ENCODE measurements around the gene ALDH1L1. TPM values are rescaled to one million over a fixed set of nuclear protein-coding genes. Genes with fewer than 3 reads are reported as not detected.

The ALDH1L1 gene
- total RNA-seq, 1 experiment from 2014 or later = 1.2 TPM

DNA sequence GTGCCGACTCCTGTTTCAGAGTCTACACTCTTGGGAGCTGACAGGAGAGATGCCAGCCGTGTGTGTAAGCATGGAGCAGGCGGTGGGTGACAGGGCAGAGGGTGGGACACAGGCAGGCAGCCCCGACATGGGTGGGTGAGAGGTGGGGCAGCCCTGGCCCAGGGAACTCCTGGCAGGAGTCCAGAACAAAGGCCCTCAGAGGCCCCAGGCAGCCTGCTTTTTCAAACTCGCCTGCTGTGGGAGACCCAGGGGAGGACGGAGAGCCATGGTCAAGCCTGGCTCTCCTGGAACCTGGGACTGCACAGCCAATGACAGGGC, 67.2 kb downstream of the ALDH1L1 start:
- no peaks in the 10 kb centered on the region for H3K27me3 Mint-ChIP-seq (ENCODE audit: low read depth)
- H3K4me1 Mint-ChIP-seq = no peaks in the 10 kb centered on the region
- ATAC-seq (no peak), DNase-seq (ENCODE audit: low spot score) (no peak)
- H3K9me3 Mint-ChIP-seq = no peaks in the 10 kb centered on the region
- no peak for TF ChIP-seq SP1 (CRISPR knock-in tag; conservative IDR thresholded peaks at IDR 0.05)
- POLR2A ChIA-PET = no interaction called here
- no peak overlapping the region for H3K27ac Mint-ChIP-seq
- no peaks in the 10 kb centered on the region for H3K36me3 Mint-ChIP-seq
- no peak overlapping the region for H3K4me3 Mint-ChIP-seq
- CTCF ChIA-PET = interaction anchor here (1.0 kb wide), 1 partner anchor 10 kb away, joined by 5 read pairs; no protein-coding TSS in a partner anchor

DNA sequence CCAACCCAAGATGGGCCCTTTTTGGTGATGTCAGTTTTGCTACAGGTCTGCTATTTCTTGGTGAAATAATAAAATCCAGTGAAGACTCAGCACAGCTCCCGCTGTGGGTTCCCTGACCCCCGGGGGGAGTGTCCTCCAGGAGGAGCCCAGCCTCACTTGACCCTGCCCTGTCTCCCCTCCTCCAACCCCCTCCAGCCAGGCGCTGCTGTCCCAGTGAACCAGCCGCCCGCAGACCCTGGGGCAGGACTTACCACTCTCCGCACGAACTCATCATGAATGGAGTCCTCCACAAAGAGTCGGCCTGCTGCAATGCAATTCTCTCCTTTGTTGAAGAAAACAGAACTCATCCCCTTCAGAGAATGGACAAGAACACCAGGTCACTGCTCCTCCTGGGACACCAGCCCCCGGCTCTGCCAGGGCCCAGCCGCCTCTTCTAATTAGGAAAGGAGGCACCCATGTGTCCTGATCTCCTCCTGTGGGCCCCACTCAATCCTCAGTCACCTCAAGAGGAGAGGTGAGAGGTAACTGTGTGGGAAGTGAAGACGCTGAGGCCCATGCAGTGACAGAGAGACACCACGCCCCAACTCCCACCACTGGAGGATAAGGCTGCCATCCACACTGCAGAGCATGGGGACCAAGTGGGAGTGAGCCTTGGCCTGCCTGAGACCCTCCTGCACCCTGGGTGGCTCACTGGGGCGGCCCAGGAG, 67.7 kb downstream of the ALDH1L1 start:
- ChIA-PET POLR2A (no interaction called here), CTCF (interaction anchor here (1.0 kb wide), 1 partner anchor 9 kb away, joined by 5 read pairs; no protein-coding TSS in a partner anchor)
- ATAC-seq (no peak), DNase-seq (ENCODE audit: low spot score) (no peak)
- Mint-ChIP-seq H3K27me3 (ENCODE audit: low read depth) (no peaks in the 10 kb centered on the region), H3K27ac (no peak overlapping the region), H3K4me1 (no peaks in the 10 kb centered on the region), H3K36me3 (no peaks in the 10 kb centered on the region), H3K9me3 (no peaks in the 10 kb centered on the region), H3K4me3 (no peak overlapping the region)
- TF ChIP-seq, protein P1, sequence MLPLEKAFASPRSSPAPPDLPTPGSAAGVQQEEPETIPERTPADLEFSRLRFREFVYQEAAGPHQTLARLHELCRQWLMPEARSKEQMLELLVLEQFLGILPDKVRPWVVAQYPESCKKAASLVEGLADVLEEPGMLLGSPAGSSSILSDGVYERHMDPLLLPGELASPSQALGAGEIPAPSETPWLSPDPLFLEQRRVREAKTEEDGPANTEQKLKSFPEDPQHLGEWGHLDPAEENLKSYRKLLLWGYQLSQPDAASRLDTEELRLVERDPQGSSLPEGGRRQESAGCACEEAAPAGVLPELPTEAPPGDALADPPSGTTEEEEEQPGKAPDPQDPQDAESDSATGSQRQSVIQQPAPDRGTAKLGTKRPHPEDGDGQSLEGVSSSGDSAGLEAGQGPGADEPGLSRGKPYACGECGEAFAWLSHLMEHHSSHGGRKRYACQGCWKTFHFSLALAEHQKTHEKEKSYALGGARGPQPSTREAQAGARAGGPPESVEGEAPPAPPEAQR (CRISPR knock-in tag; IDR thresholded peaks at IDR 0.05) = no peak

DNA sequence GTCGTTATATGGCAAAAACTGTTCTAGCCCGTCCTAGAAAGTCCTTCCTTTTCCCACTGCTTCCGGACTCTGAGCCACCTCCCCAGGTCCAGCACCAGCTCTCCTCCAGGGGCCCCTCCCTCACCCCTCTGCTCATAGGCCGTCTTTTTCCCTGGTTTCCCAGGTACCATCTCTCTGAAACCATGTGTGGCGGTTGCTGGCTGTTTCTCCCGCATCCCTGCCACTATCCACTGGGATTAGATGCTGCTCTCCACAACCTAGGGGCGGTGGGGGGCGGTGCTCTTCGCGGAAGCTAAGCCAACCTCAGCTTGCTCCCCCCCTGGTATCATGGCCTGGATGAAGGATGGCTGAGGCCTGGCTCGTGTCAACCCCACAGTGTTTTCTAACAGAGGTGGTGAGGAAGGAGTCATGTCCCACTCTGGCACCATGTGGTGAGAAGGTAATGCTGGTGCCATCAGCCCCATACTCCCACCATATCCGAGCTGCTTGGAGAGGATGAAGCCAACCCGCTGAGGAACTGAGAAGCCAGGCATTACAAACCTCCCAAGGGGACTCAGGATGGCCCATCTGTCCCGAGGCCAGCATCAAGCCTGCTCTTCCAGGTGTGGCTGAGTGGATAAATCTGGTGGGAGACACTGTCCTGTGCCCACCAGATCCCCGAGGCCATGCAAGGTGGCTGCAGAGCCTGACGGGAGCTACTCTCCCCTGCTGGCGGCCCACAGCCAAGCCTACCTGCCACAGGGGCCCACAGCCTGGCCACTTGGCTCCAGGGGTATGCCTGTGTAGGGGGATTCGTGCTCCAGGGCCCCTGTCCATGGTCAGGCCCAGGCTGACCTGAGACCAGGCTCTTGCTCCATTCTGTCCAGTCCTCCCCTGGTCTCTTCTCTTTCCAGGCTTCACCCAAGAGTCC, 68.6 kb downstream of the ALDH1L1 start:
- ATAC-seq (no peak), DNase-seq (ENCODE audit: low spot score) (no peak)
- POLR2A ChIA-PET = no interaction called here
- CTCF ChIA-PET = interaction anchor here (0.8 to 0.9 kb wide), 2 partner anchors 8 to 140 kb away, joined by 3 to 4 read pairs; no protein-coding TSS in a partner anchor
- Mint-ChIP-seq H3K4me3 (no peak overlapping the region), H3K4me1 (no peaks in the 10 kb centered on the region), H3K27ac (no peak overlapping the region), H3K27me3 (ENCODE audit: low read depth) (no peaks in the 10 kb centered on the region; the same call in 1 of the 2 replicates), H3K36me3 (no peaks in the 10 kb centered on the region), H3K9me3 (no peaks in the 10 kb centered on the region)
- TF ChIP-seq, protein P2, sequence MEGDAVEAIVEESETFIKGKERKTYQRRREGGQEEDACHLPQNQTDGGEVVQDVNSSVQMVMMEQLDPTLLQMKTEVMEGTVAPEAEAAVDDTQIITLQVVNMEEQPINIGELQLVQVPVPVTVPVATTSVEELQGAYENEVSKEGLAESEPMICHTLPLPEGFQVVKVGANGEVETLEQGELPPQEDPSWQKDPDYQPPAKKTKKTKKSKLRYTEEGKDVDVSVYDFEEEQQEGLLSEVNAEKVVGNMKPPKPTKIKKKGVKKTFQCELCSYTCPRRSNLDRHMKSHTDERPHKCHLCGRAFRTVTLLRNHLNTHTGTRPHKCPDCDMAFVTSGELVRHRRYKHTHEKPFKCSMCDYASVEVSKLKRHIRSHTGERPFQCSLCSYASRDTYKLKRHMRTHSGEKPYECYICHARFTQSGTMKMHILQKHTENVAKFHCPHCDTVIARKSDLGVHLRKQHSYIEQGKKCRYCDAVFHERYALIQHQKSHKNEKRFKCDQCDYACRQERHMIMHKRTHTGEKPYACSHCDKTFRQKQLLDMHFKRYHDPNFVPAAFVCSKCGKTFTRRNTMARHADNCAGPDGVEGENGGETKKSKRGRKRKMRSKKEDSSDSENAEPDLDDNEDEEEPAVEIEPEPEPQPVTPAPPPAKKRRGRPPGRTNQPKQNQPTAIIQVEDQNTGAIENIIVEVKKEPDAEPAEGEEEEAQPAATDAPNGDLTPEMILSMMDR (IDR thresholded peaks at IDR 0.05) = no peak
- TF ChIP-seq ZNF416 (CRISPR knock-in tag; IDR thresholded peaks at IDR 0.05) = no peak
- TF ChIP-seq, protein P3, sequence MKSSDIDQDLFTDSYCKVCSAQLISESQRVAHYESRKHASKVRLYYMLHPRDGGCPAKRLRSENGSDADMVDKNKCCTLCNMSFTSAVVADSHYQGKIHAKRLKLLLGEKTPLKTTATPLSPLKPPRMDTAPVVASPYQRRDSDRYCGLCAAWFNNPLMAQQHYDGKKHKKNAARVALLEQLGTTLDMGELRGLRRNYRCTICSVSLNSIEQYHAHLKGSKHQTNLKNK (CRISPR knock-in tag; IDR thresholded peaks at IDR 0.05) = no peak
- no peak for TF ChIP-seq FOXK1 (CRISPR knock-in tag; IDR thresholded peaks at IDR 0.05)
- no peak for TF ChIP-seq ZNF232 (CRISPR knock-in tag; IDR thresholded peaks at IDR 0.05)
- TF ChIP-seq, protein P4, sequence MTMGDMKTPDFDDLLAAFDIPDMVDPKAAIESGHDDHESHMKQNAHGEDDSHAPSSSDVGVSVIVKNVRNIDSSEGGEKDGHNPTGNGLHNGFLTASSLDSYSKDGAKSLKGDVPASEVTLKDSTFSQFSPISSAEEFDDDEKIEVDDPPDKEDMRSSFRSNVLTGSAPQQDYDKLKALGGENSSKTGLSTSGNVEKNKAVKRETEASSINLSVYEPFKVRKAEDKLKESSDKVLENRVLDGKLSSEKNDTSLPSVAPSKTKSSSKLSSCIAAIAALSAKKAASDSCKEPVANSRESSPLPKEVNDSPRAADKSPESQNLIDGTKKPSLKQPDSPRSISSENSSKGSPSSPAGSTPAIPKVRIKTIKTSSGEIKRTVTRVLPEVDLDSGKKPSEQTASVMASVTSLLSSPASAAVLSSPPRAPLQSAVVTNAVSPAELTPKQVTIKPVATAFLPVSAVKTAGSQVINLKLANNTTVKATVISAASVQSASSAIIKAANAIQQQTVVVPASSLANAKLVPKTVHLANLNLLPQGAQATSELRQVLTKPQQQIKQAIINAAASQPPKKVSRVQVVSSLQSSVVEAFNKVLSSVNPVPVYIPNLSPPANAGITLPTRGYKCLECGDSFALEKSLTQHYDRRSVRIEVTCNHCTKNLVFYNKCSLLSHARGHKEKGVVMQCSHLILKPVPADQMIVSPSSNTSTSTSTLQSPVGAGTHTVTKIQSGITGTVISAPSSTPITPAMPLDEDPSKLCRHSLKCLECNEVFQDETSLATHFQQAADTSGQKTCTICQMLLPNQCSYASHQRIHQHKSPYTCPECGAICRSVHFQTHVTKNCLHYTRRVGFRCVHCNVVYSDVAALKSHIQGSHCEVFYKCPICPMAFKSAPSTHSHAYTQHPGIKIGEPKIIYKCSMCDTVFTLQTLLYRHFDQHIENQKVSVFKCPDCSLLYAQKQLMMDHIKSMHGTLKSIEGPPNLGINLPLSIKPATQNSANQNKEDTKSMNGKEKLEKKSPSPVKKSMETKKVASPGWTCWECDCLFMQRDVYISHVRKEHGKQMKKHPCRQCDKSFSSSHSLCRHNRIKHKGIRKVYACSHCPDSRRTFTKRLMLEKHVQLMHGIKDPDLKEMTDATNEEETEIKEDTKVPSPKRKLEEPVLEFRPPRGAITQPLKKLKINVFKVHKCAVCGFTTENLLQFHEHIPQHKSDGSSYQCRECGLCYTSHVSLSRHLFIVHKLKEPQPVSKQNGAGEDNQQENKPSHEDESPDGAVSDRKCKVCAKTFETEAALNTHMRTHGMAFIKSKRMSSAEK (CRISPR knock-in tag; IDR thresholded peaks at IDR 0.05; ENCODE audit: borderline replicate concordance) = no peak
- TF ChIP-seq, protein P5, sequence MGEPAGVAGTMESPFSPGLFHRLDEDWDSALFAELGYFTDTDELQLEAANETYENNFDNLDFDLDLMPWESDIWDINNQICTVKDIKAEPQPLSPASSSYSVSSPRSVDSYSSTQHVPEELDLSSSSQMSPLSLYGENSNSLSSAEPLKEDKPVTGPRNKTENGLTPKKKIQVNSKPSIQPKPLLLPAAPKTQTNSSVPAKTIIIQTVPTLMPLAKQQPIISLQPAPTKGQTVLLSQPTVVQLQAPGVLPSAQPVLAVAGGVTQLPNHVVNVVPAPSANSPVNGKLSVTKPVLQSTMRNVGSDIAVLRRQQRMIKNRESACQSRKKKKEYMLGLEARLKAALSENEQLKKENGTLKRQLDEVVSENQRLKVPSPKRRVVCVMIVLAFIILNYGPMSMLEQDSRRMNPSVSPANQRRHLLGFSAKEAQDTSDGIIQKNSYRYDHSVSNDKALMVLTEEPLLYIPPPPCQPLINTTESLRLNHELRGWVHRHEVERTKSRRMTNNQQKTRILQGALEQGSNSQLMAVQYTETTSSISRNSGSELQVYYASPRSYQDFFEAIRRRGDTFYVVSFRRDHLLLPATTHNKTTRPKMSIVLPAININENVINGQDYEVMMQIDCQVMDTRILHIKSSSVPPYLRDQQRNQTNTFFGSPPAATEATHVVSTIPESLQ (CRISPR knock-in tag; IDR thresholded peaks at IDR 0.05) = no peak
- TF ChIP-seq, protein P6, sequence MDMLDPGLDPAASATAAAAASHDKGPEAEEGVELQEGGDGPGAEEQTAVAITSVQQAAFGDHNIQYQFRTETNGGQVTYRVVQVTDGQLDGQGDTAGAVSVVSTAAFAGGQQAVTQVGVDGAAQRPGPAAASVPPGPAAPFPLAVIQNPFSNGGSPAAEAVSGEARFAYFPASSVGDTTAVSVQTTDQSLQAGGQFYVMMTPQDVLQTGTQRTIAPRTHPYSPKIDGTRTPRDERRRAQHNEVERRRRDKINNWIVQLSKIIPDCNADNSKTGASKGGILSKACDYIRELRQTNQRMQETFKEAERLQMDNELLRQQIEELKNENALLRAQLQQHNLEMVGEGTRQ (CRISPR knock-in tag; IDR thresholded peaks at IDR 0.05) = no peak
